ENCODE data around the gene RBX1. TPM values are rescaled to one million over a fixed set of nuclear protein-coding genes. Genes with fewer than 3 reads are reported as not detected.
"Not testable (repeated sequence)": the region's sequence is repeated elsewhere in the genome, so short reads cannot be mapped to it uniquely, and the experiment has no call there.

RBX1 gene
- total and polyA plus RNA-seq, 2 experiments from 2014 or later: 31.7 to 340 TPM

DNA sequence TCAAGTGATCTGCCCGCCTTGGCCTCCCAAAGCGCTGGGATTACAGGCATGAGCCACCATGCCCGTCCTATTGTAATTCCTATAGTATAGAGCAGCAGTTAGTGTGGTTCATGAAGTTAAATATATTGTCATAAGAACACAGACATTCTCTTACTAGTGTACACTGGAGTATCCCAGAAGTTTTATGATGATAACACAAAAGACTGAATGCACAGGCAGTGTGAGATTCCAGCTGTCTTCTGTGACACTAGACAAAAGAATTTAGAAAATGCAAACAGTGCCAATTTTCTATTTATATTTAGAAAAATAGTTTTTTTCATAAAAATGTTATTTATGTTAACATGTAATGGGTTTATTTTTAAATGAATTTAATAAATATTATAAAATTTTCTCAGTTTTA, 39.4 kb upstream of the RBX1 start (continued):
- TF ChIP-seq, protein P1, sequence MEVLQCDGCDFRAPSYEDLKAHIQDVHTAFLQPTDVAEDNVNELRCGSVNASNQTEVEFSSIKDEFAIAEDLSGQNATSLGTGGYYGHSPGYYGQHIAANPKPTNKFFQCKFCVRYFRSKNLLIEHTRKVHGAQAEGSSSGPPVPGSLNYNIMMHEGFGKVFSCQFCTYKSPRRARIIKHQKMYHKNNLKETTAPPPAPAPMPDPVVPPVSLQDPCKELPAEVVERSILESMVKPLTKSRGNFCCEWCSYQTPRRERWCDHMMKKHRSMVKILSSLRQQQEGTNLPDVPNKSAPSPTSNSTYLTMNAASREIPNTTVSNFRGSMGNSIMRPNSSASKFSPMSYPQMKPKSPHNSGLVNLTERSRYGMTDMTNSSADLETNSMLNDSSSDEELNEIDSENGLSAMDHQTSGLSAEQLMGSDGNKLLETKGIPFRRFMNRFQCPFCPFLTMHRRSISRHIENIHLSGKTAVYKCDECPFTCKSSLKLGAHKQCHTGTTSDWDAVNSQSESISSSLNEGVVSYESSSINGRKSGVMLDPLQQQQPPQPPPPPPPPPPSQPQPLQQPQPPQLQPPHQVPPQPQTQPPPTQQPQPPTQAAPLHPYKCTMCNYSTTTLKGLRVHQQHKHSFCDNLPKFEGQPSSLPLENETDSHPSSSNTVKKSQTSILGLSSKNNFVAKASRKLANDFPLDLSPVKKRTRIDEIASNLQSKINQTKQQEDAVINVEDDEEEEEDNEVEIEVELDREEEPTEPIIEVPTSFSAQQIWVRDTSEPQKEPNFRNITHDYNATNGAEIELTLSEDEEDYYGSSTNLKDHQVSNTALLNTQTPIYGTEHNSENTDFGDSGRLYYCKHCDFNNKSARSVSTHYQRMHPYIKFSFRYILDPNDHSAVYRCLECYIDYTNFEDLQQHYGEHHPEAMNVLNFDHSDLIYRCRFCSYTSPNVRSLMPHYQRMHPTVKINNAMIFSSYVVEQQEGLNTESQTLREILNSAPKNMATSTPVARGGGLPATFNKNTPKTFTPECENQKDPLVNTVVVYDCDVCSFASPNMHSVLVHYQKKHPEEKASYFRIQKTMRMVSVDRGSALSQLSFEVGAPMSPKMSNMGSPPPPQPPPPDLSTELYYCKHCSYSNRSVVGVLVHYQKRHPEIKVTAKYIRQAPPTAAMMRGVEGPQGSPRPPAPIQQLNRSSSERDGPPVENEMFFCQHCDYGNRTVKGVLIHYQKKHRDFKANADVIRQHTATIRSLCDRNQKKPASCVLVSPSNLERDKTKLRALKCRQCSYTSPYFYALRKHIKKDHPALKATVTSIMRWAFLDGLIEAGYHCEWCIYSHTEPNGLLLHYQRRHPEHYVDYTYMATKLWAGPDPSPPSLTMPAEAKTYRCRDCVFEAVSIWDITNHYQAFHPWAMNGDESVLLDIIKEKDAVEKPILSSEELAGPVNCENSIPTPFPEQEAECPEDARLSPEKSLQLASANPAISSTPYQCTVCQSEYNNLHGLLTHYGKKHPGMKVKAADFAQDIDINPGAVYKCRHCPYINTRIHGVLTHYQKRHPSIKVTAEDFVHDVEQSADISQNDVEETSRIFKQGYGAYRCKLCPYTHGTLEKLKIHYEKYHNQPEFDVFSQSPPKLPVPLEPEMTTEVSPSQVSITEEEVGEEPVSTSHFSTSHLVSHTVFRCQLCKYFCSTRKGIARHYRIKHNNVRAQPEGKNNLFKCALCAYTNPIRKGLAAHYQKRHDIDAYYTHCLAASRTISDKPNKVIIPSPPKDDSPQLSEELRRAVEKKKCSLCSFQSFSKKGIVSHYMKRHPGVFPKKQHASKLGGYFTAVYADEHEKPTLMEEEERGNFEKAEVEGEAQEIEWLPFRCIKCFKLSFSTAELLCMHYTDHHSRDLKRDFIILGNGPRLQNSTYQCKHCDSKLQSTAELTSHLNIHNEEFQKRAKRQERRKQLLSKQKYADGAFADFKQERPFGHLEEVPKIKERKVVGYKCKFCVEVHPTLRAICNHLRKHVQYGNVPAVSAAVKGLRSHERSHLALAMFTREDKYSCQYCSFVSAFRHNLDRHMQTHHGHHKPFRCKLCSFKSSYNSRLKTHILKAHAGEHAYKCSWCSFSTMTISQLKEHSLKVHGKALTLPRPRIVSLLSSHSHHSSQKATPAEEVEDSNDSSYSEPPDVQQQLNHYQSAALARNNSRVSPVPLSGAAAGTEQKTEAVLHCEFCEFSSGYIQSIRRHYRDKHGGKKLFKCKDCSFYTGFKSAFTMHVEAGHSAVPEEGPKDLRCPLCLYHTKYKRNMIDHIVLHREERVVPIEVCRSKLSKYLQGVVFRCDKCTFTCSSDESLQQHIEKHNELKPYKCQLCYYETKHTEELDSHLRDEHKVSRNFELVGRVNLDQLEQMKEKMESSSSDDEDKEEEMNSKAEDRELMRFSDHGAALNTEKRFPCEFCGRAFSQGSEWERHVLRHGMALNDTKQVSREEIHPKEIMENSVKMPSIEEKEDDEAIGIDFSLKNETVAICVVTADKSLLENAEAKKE (CRISPR knock-in tag; IDR thresholded peaks at IDR 0.05): no peak
- TF ChIP-seq CREB1 (CRISPR knock-in tag; IDR thresholded peaks at IDR 0.05; ENCODE audit: low read depth) (no peak), EZH2phosphoT487 (IDR thresholded peaks at IDR 0.05; ENCODE audit: unreplicated experiment) (no peak), POLR2AphosphoS5 (IDR thresholded peaks at IDR 0.05; ENCODE audit: low read depth) (no peak)

DNA sequence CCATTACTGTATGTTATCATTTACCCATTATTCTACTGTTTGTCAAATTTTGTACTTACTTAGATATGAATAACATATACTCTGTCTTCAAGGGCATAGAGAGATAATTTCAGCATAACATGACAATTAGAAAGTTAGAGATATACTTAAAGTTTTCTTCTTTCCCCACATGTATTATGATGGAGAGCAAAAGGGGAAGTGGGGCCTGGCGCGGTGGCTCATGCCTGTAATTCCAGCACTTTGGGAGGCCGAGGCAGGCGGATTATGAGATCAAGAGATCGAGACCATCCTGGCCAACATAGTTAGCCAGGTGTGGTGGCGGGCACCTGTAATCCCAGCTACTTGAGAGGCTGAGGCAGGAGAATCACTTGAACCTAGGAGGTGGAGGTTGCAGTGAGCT, 38.2 kb upstream of the RBX1 start:
- H3K4me3 Mint-ChIP-seq: not testable (repeated sequence)

GRCh38 chr22:40919446-40919845, 31.7 kb upstream of the RBX1 start:
- H3K36me3 Mint-ChIP-seq (ENCODE audit: low read depth): peaks cover 29% of the 10 kb centered on the region
- no peaks in the 10 kb centered on the region for H3K79me2 ChIP-seq (replicated peaks; ENCODE audit: insufficient read depth)
- no peak overlapping the region for H3K4me2 ChIP-seq
- H3K27ac Mint-ChIP-seq: no peak overlapping the region
- DNase-seq (ENCODE audit: low spot score) (no peak), ATAC-seq (no peak)
- peaks cover 11% of the 10 kb centered on the region for H3K36me3 ChIP-seq (ENCODE audit: insufficient read depth)
- peaks cover 2% of the 10 kb centered on the region for H3K27me3 Mint-ChIP-seq (ENCODE audit: insufficient read depth, low read depth, poor library complexity)
- H3K4me1 Mint-ChIP-seq: no peaks in the 10 kb centered on the region
- no peak overlapping the region for H3K27ac ChIP-seq (ENCODE audit: low read depth)
- no peaks in the 10 kb centered on the region for H3K27me3 ChIP-seq (ENCODE audit: insufficient read depth)
- H3K4me3 ChIP-seq: no peak overlapping the region
- no peaks in the 10 kb centered on the region for H4K20me1 ChIP-seq (replicated peaks; ENCODE audit: insufficient read depth)
- no peaks in the 10 kb centered on the region for H3K9me3 Mint-ChIP-seq
- no peaks in the 10 kb centered on the region for H3K4me1 ChIP-seq (ENCODE audit: insufficient read depth)
- H2AFZ ChIP-seq: no peak overlapping the region
- H3K9me2 ChIP-seq (ENCODE audit: insufficient read depth): no peaks in the 10 kb centered on the region
- no peak overlapping the region for H3K4me3 Mint-ChIP-seq
- H3F3A ChIP-seq (replicated peaks; ENCODE audit: low read depth): no peaks in the 10 kb centered on the region
- TF ChIP-seq POLR2AphosphoS5 (IDR thresholded peaks at IDR 0.05; ENCODE audit: low read depth) (no peak), JUNB (IDR thresholded peaks at IDR 0.05; ENCODE audit: unreplicated experiment) (no peak), EZH2 (IDR thresholded peaks at IDR 0.05; ENCODE audit: low read depth, unreplicated experiment) (no peak), CREB1 (CRISPR knock-in tag; IDR thresholded peaks at IDR 0.05; ENCODE audit: low read depth) (no peak), STAT1 (IDR thresholded peaks at IDR 0.05; ENCODE audit: unreplicated experiment) (no peak)
- TF ChIP-seq, protein P2, sequence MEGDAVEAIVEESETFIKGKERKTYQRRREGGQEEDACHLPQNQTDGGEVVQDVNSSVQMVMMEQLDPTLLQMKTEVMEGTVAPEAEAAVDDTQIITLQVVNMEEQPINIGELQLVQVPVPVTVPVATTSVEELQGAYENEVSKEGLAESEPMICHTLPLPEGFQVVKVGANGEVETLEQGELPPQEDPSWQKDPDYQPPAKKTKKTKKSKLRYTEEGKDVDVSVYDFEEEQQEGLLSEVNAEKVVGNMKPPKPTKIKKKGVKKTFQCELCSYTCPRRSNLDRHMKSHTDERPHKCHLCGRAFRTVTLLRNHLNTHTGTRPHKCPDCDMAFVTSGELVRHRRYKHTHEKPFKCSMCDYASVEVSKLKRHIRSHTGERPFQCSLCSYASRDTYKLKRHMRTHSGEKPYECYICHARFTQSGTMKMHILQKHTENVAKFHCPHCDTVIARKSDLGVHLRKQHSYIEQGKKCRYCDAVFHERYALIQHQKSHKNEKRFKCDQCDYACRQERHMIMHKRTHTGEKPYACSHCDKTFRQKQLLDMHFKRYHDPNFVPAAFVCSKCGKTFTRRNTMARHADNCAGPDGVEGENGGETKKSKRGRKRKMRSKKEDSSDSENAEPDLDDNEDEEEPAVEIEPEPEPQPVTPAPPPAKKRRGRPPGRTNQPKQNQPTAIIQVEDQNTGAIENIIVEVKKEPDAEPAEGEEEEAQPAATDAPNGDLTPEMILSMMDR (conservative IDR thresholded peaks at IDR 0.05; ENCODE audit: low read depth in 2 of 2): no peak
- TF ChIP-seq, protein P3, sequence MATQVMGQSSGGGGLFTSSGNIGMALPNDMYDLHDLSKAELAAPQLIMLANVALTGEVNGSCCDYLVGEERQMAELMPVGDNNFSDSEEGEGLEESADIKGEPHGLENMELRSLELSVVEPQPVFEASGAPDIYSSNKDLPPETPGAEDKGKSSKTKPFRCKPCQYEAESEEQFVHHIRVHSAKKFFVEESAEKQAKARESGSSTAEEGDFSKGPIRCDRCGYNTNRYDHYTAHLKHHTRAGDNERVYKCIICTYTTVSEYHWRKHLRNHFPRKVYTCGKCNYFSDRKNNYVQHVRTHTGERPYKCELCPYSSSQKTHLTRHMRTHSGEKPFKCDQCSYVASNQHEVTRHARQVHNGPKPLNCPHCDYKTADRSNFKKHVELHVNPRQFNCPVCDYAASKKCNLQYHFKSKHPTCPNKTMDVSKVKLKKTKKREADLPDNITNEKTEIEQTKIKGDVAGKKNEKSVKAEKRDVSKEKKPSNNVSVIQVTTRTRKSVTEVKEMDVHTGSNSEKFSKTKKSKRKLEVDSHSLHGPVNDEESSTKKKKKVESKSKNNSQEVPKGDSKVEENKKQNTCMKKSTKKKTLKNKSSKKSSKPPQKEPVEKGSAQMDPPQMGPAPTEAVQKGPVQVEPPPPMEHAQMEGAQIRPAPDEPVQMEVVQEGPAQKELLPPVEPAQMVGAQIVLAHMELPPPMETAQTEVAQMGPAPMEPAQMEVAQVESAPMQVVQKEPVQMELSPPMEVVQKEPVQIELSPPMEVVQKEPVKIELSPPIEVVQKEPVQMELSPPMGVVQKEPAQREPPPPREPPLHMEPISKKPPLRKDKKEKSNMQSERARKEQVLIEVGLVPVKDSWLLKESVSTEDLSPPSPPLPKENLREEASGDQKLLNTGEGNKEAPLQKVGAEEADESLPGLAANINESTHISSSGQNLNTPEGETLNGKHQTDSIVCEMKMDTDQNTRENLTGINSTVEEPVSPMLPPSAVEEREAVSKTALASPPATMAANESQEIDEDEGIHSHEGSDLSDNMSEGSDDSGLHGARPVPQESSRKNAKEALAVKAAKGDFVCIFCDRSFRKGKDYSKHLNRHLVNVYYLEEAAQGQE (IDR thresholded peaks at IDR 0.05; ENCODE audit: unreplicated experiment): no peak

More for the DNA sequence above, 38.2 kb upstream of the RBX1 start:
- H3K4me1 ChIP-seq (ENCODE audit: insufficient read depth); H3K9me2 ChIP-seq (ENCODE audit: insufficient read depth); H3K4me2 ChIP-seq; ATAC-seq; H3K27ac Mint-ChIP-seq; H4K20me1 ChIP-seq (replicated peaks; ENCODE audit: insufficient read depth); H3F3A ChIP-seq (replicated peaks; ENCODE audit: low read depth); H2AFZ ChIP-seq; H3K27me3 ChIP-seq (ENCODE audit: insufficient read depth); H3K27ac ChIP-seq (ENCODE audit: low read depth); DNase-seq (ENCODE audit: low spot score); H3K27me3 Mint-ChIP-seq (ENCODE audit: insufficient read depth, low read depth, poor library complexity); H3K79me2 ChIP-seq (replicated peaks; ENCODE audit: insufficient read depth); H3K9me3 Mint-ChIP-seq; H3K4me1 Mint-ChIP-seq; H3K36me3 ChIP-seq (ENCODE audit: insufficient read depth); H3K4me3 ChIP-seq: not testable (repeated sequence)
- peaks cover 24% of the 10 kb centered on the region for H3K36me3 Mint-ChIP-seq (ENCODE audit: low read depth)
